Prostate gland (tissue), 2 donors: Measurements from ENCODE around the gene SKIL. TPM values are rescaled to one million over a fixed set of nuclear protein-coding genes. Genes with fewer than 3 reads are reported as not detected.

Experiments
- DNase-seq: peaks from one replicate; pipeline ENCODE4 v3.0.0-alpha.2; 2019; ENCODE audit warnings: low spot score
- H3K27ac ChIP-seq, 2 donors: fragments of 200-600 bp; sonication (generic); 2 replicates each; pipeline ENCODE4 v1.5.1; 2017 to 2019
- H3K27me3 ChIP-seq: fragments of 200-600 bp; sonication (generic); replicated peaks from 2 replicates; pipeline ENCODE4 v1.5.1; 2019; ENCODE audit not compliant: insufficient read depth
- H3K36me3 ChIP-seq, 2 donors: fragments of 200-600 bp; sonication (generic); 1 replicate in 1 of 2; 2 replicates in 1 of 2; pipeline versions ENCODE4 v1.5.1 to v1.8.1; 2017 to 2019
- H3K4me1 ChIP-seq: fragments of 200-600 bp; sonication (generic); replicated peaks from 2 replicates; pipeline ENCODE4 v1.5.1; 2019
- H3K4me3 ChIP-seq, 2 donors: fragments of 200-600 bp; sonication (generic); 2 replicates each; pipeline ENCODE4 v1.5.1; 2017 to 2019
- H3K9me3 ChIP-seq: fragments of 200-600 bp; sonication (generic); 2 replicates; pipeline ENCODE4 v1.5.1; 2017
- POLR2A ChIP-seq: fragments of 450-650 bp; IDR thresholded peaks from one replicate; pipeline ENCODE4 v1.6.1; 2016; ENCODE audit warnings: antibody characterized with exemption, mild to moderate bottlenecking
- POLR2AphosphoS5 ChIP-seq: sonication (generic); formaldehyde crosslinking; IDR thresholded peaks from one replicate; pipeline ENCODE4 v1.6.1; 2017; ENCODE audit warnings: antibody characterized with exemption
- WGBS: methylation state at CpG from one replicate; pipeline ENCODE4 v1.1.5; 2018; 5-methylcytosine and 5-hydroxymethylcytosine counted together
- intact Hi-C: fragments of 100-400 bp; cut with DNase I; formaldehyde crosslinking; loops from one replicate; pipeline ENCODE4 v1.14.2; 2022
- total RNA-seq, 2 donors: library from RNA; depleted of rRNA; stranded (reverse); fragments of >200 nt; gene quantifications; one replicate each; pipeline ENCODE4 v1.1.0, GENCODE V29; 2016
- TF ChIP-seq, protein P1 (sequence below), 4 experiments: fragments of 200-600 bp in 2 of 4; fragments of 450-650 bp in 2 of 4; sonication (generic) in 2 of 4; IDR thresholded peaks; 1 replicate in 3 of 4; 2 replicates in 1 of 4; pipeline ENCODE4 v1.5.1; 2016 to 2019; ENCODE audit warnings: antibody characterized with exemption in 4 of 4, mild to moderate bottlenecking in 2 of 4, moderate library complexity in 2 of 4

The SKIL gene
- total RNA-seq, 2 donors from 2014 or later = 41.8 to 49.6 TPM

DNA sequence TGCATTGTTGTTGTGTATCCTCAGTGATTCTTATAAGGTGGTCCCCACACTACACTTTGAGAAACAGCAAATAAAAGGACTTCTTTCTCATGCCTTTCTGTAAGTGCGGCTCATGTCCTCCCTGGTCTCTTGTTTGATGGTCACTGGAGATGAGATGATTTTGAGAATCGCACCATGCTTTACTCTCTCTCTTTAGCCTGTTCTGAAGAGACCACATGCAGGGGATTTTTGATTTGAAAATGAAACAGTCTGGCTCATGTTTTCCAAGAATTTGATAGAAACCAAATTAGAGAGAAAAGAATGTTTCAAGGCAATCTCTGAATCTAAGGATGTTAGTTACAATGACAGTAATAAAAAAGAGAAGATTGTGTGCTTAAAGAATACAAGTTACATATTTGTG lies 79.2 kb downstream of the SKIL start:
- Histone ChIP-seq H3K4me1 (no peaks in the 10 kb centered on the region), H3K27me3 (no peaks in the 10 kb centered on the region), H3K4me3 (no peak overlapping the region), H3K27ac (no peak overlapping the region), H3K36me3 (no peaks in the 10 kb centered on the region), H3K9me3 (no peaks in the 10 kb centered on the region)
- intact Hi-C loops = no loop called here
- WGBS = 74% methylated on average over 2 of the region's 2 CpGs
- TF ChIP-seq, protein P1, sequence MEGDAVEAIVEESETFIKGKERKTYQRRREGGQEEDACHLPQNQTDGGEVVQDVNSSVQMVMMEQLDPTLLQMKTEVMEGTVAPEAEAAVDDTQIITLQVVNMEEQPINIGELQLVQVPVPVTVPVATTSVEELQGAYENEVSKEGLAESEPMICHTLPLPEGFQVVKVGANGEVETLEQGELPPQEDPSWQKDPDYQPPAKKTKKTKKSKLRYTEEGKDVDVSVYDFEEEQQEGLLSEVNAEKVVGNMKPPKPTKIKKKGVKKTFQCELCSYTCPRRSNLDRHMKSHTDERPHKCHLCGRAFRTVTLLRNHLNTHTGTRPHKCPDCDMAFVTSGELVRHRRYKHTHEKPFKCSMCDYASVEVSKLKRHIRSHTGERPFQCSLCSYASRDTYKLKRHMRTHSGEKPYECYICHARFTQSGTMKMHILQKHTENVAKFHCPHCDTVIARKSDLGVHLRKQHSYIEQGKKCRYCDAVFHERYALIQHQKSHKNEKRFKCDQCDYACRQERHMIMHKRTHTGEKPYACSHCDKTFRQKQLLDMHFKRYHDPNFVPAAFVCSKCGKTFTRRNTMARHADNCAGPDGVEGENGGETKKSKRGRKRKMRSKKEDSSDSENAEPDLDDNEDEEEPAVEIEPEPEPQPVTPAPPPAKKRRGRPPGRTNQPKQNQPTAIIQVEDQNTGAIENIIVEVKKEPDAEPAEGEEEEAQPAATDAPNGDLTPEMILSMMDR (IDR thresholded peaks at IDR 0.05) = no peak
- no peak for TF ChIP-seq POLR2AphosphoS5
- no peak for TF ChIP-seq POLR2A
- no peak for DNase-seq

DNA sequence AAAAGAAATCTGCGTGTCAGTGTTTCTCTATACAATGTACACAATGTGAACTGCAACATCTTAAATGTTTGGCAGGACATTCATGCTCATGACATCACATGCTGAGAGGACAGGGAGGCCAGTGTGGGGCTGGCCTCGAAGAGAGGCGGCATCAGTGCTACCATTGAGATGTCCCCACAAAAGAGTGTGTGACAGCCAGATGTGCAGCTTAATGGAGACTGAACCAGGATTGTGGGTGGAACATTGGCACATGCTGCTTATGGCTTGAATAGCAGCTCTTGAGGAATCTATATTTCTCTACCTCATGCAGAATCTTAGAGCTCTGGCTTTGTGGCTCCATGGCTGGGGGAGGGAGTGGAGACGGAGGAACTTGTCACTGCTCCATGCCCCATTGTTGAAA lies 79.7 kb downstream of the SKIL start:
- Histone ChIP-seq H3K9me3 (no peaks in the 10 kb centered on the region), H3K27ac (no peak overlapping the region), H3K4me1 (no peaks in the 10 kb centered on the region), H3K27me3 (no peaks in the 10 kb centered on the region), H3K36me3 (no peaks in the 10 kb centered on the region), H3K4me3 (no peak overlapping the region)
- intact Hi-C loops = no loop called here
- DNase-seq = no peak
- no peak for TF ChIP-seq POLR2A
- TF ChIP-seq, protein P1 (IDR thresholded peaks at IDR 0.05) = no peak
- TF ChIP-seq POLR2AphosphoS5 = no peak
- 63% methylated on average over 4 of the region's 4 CpGs for WGBS

DNA sequence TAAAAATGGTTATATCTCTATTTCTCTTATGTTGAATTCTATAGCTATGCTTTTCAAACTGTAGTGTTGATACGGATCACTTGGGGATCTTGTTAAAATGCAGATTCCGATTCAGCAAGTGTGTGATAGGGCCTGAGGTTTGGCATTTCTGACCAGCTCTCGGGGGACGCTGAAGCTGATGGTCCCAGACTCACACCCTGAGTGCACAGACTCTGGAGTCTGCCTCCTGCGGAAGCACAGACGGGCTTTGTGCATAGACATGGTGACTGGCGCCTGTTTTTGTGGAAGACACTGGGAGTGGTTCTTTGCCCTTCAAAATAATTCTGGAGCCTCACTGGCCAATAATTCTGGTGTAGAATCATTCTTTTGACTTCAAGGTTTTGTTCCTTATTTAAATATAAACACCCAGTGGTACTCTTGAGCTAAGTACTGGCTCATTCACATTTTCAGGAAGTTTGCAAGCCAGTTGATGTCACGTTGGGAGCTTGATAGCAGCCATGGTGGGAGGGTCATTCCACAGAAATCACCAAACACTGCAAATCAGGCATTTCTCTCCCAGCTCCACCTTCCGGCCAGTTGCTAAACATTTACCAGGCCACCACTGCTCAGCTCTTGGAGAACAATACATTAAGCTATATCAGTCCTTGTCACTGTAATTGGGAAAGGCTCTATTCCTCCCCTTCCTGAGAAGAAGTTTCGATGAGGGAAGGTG lies 80.3 kb downstream of the SKIL start:
- H3K4me1 ChIP-seq = no peaks in the 10 kb centered on the region
- no peak for DNase-seq
- H3K4me3 ChIP-seq = no peak overlapping the region
- no peaks in the 10 kb centered on the region for H3K9me3 ChIP-seq
- TF ChIP-seq, protein P1 (IDR thresholded peaks at IDR 0.05) = no peak
- TF ChIP-seq POLR2A = no peak
- no peak for TF ChIP-seq POLR2AphosphoS5
- H3K27ac ChIP-seq = no peak overlapping the region
- H3K36me3 ChIP-seq = no peaks in the 10 kb centered on the region
- intact Hi-C loops = no loop called here
- H3K27me3 ChIP-seq = no peaks in the 10 kb centered on the region
- 79% methylated on average over 10 of the region's 10 CpGs for WGBS

DNA sequence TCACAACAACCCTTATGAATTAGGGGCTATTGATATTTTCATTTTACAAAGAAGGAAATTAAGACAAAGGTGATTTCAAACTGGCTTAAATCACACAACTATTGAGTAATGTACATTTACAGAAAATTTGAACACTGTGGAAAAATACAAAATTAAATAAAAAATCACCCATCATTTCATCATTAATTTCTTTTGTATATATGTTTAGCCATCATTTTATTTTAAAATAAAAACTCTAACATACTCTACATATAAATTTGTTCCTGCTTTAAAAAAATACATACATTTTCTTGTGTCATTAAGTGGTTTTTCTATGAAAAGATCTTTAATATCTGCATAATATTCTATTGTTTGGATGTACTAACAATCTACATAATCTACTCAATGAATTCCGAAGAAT lies 81.3 kb downstream of the SKIL start:
- no peak for DNase-seq
- H3K27me3 ChIP-seq = no peaks in the 10 kb centered on the region
- intact Hi-C loops = no loop called here
- no peak for TF ChIP-seq POLR2A
- no peak for TF ChIP-seq POLR2AphosphoS5
- TF ChIP-seq, protein P1 (IDR thresholded peaks at IDR 0.05) = no peak
- 93% methylated on average over 1 of the region's 1 CpG for WGBS
- H3K9me3 ChIP-seq = no peaks in the 10 kb centered on the region
- no peak overlapping the region for H3K4me3 ChIP-seq
- H3K27ac ChIP-seq = no peak overlapping the region
- H3K36me3 ChIP-seq = no peaks in the 10 kb centered on the region
- H3K4me1 ChIP-seq = no peaks in the 10 kb centered on the region

DNA sequence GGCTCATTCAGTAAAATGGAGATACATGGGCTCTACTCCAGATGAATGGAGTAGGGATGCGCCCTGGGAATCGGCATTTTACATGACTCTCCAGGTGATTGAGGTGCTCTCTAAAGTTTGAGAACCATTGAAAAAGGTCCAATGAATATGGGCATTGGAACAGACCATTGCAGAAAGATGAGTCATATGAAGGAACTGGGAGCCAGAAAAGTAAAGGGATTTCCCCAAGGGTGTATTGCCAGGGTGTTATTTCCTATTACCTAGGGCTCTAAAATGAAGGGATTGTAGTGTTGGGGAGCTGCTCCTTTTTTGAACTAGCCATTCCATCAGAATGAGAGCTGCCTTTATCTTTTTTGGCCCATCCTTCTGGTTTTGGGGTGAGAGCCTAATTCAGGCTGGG lies 82.8 kb downstream of the SKIL start:
- Histone ChIP-seq H3K4me1 (no peaks in the 10 kb centered on the region), H3K9me3 (no peaks in the 10 kb centered on the region), H3K36me3 (no peaks in the 10 kb centered on the region), H3K27me3 (no peaks in the 10 kb centered on the region), H3K27ac (no peak overlapping the region), H3K4me3 (no peak overlapping the region)
- DNase-seq = no peak
- TF ChIP-seq POLR2AphosphoS5 (no peak), POLR2A (no peak)
- TF ChIP-seq, protein P1 (IDR thresholded peaks at IDR 0.05) = no peak
- 98% methylated on average over 2 of the region's 2 CpGs for WGBS
- intact Hi-C loops = no loop called here
